Measurements from ENCODE around the gene SHISAL1. TPM values are rescaled to one million over a fixed set of nuclear protein-coding genes. Genes with fewer than 3 reads are reported as not detected.

The SHISAL1 gene
- total and polyA plus RNA-seq, 9 donors: 0.33 to 4.5 (median 2.0) TPM

DNA sequence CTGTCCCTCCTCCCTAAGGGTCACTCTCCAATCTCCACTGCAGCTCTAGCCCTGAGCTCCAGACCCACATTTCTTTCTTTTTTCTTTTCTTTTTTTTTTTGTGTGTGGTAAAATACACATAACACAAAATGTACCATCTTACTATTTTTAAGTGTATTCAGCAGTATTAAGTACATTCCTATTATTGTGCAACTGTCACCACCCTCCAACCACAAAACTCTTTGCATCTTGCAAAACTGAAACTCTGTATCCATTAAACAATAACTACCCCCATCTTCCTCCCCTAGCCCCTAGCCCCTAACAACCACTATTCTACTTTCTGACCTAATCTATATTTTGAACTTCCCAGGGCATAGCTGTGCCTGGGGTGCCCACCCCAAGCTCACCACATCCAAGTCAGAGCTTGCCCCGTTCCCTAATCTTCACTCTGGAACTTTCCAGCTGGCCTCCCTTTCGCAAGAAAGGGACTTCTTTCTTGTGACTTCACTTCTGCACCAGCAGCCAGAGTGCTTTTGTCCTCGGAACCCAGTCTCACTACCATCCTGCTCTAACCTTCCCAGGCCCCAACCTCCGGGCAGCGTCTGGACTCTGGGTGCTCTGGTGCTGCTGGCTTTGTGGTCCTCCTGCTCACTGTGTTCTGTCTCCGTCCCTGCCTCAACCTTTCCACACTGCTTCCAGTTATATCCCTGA is 101.3 kb downstream of the SHISAL1 start:
- no peak for DNase-seq
- Histone ChIP-seq H3K27me3 (no peaks in the 10 kb centered on the region), H3K9me3 (no peaks in the 10 kb centered on the region), H3K4me1 (ENCODE audit: insufficient read depth) (no peaks in the 10 kb centered on the region), H3K27ac (no peak overlapping the region), H3K4me3 (no peak overlapping the region), H3K36me3 (no peaks in the 10 kb centered on the region)
- TF ChIP-seq POLR2A (IDR thresholded peaks at IDR 0.05) (no peak), EP300 (IDR thresholded peaks at IDR 0.05) (no peak)
- TF ChIP-seq, protein P1, sequence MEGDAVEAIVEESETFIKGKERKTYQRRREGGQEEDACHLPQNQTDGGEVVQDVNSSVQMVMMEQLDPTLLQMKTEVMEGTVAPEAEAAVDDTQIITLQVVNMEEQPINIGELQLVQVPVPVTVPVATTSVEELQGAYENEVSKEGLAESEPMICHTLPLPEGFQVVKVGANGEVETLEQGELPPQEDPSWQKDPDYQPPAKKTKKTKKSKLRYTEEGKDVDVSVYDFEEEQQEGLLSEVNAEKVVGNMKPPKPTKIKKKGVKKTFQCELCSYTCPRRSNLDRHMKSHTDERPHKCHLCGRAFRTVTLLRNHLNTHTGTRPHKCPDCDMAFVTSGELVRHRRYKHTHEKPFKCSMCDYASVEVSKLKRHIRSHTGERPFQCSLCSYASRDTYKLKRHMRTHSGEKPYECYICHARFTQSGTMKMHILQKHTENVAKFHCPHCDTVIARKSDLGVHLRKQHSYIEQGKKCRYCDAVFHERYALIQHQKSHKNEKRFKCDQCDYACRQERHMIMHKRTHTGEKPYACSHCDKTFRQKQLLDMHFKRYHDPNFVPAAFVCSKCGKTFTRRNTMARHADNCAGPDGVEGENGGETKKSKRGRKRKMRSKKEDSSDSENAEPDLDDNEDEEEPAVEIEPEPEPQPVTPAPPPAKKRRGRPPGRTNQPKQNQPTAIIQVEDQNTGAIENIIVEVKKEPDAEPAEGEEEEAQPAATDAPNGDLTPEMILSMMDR (IDR thresholded peaks at IDR 0.05): no peak
- WGBS, 3 donors: 72 to 78% (median 72%) methylated on average over 6 of the region's 6 CpGs
- intact Hi-C loops (cut with DNase I): no loop called here

DNA sequence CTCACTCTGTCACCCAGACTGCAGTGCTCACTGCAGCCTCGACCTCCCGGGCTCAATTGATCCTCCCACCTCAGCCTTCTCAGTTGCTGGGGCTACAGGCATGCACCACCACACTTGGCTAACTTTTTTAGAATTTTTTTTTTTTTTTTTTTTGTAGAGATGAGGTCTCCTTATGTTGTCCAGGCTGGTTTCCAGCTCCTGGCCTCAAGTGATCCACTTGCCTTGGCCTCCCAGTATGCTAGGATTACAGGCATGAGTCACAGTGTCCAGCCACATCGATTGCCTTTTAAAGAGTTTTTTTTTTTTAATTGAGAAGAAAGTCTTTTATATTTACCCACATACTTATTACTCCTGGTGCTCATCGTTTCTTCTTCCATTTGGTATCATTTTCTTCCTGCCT is 102.0 kb downstream of the SHISAL1 start:
- no peak for DNase-seq
- intact Hi-C loops (cut with DNase I): no loop called here

DNA sequence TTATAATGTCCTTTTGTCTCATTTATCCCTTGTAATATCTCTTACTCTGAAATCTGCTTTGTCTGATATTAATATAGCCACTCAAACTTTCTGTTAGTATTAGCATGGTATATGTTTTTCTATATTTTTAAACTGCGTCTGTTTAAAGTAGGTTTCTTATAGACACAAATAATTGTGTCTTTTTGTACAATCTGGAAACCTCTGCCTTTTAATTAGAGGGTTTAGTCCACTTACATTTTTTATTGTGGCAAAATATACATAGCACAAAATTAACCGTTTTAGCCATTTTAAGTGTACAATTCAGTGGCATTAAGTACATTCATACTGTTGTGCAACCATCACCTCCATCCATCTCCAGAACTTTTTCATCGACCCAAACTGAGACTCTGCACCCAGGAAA is 103.4 kb downstream of the SHISAL1 start:
- H3K4me3 ChIP-seq: no peak overlapping the region
- no peaks in the 10 kb centered on the region for H3K4me1 ChIP-seq (ENCODE audit: insufficient read depth)
- DNase-seq: no peak
- no peak for TF ChIP-seq EP300 (IDR thresholded peaks at IDR 0.05)
- TF ChIP-seq, protein P1 (IDR thresholded peaks at IDR 0.05): no peak
- no peak for TF ChIP-seq POLR2A (IDR thresholded peaks at IDR 0.05)
- 88 to 93% (median 91%) methylated on average over 3 of the region's 3 CpGs for WGBS, 3 donors
- no peaks in the 10 kb centered on the region for H3K9me3 ChIP-seq
- H3K27ac ChIP-seq: no peak overlapping the region
- no peaks in the 10 kb centered on the region for H3K27me3 ChIP-seq
- H3K36me3 ChIP-seq: no peaks in the 10 kb centered on the region
- intact Hi-C loops (cut with DNase I): no loop called here

More for the DNA sequence above, 102.0 kb downstream of the SHISAL1 start:
- no peaks in the 10 kb centered on the region for H3K9me3 ChIP-seq
- H3K27me3 ChIP-seq: no peaks in the 10 kb centered on the region
- no peak overlapping the region for H3K27ac ChIP-seq
- no peaks in the 10 kb centered on the region for H3K4me1 ChIP-seq (ENCODE audit: insufficient read depth)
- WGBS, 3 donors: 66 to 72% (median 68%) methylated on average over 4 of the region's 4 CpGs
- H3K36me3 ChIP-seq: no peaks in the 10 kb centered on the region
- H3K4me3 ChIP-seq: no peak overlapping the region
- no peak for TF ChIP-seq EP300 (IDR thresholded peaks at IDR 0.05)
- TF ChIP-seq POLR2A (IDR thresholded peaks at IDR 0.05): no peak
- TF ChIP-seq, protein P1 (IDR thresholded peaks at IDR 0.05): no peak

DNA sequence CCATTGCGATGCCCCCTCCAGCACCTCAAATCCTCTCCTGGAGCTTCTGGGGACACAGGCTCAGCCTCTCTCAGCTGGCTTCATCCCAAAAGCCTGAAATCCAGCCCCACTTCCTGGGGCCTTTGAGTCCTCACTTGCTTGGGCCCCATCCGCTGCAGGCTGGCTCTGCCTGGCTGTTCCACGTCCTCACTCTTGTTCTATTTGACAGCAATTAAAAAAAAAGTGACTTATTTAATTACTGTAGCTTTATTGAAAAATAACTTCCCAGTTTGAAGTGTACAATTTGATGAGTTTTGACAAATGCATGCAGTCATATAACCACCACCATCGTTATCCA is 104.8 kb downstream of the SHISAL1 start:
- intact Hi-C loops (cut with DNase I): no loop called here
- no peak for DNase-seq
- Histone ChIP-seq H3K27ac (no peak overlapping the region), H3K4me3 (no peak overlapping the region), H3K36me3 (no peaks in the 10 kb centered on the region), H3K4me1 (ENCODE audit: insufficient read depth) (no peaks in the 10 kb centered on the region), H3K27me3 (no peaks in the 10 kb centered on the region), H3K9me3 (no peaks in the 10 kb centered on the region)
- TF ChIP-seq, protein P1 (IDR thresholded peaks at IDR 0.05): no peak
- WGBS, 3 donors: 86 to 90% (median 88%) methylated on average over 4 of the region's 4 CpGs

Data from ovary (tissue), 9 donors.